HepG2 (cell line): ENCODE data around the gene IQCB1. TPM values are rescaled to one million over a fixed set of nuclear protein-coding genes. Genes with fewer than 3 reads are reported as not detected.

Source experiments
- BRCA1 ChIP-seq: sonication (generic); formaldehyde crosslinking; IDR thresholded peaks from 2 replicates; pipeline ENCODE4 v1.4.0; 2020; ENCODE audit warnings: missing genetic modification reagents
- IKZF4 ChIP-seq: sonication (generic); formaldehyde crosslinking; IDR thresholded peaks from 2 replicates; pipeline ENCODE4 v1.5.1; 2020; ENCODE audit warnings: borderline replicate concordance, mild to moderate bottlenecking, low read depth, missing genetic modification reagents; ENCODE audit errors: not compliant biosample characterization
- PLRG1 ChIP-seq: fragments of 450-650 bp; conservative IDR thresholded peaks from 2 replicates; pipeline ENCODE4 v1.6.1; 2016
- SETDB1 ChIP-seq: sonication (generic); formaldehyde crosslinking; IDR thresholded peaks from 2 replicates; pipeline ENCODE4 v1.5.1; 2020; ENCODE audit warnings: missing genetic modification reagents, mild to moderate bottlenecking, borderline replicate concordance
- SUZ12 ChIP-seq: fragments of 150-350 bp; IDR thresholded peaks from 2 replicates; pipeline ENCODE4 v1.6.1; 2014; ENCODE audit warnings: low read depth, low read length
- ZNF335 ChIP-seq: sonication (generic); formaldehyde crosslinking; IDR thresholded peaks from 2 replicates; pipeline ENCODE4 v1.4.0; 2020; ENCODE audit warnings: missing genetic modification reagents
- ZNF350 ChIP-seq: sonication (generic); formaldehyde crosslinking; IDR thresholded peaks from 2 replicates; pipeline ENCODE4 v1.4.0; 2020; ENCODE audit warnings: mild to moderate bottlenecking, low read depth, missing genetic modification reagents, borderline replicate concordance
- ZNF644 ChIP-seq: IDR thresholded peaks from 2 replicates; pipeline ENCODE4 v1.6.1; 2016; ENCODE audit warnings: low read depth
- polyA plus RNA-seq, 8 experiments: library from polyadenylated mRNA; depleted of rRNA in 3 of 8; stranded (reverse) in 7 of 8; unstranded in 1 of 8; fragments of >200 nt; fragmentation: Illumina TruSeq in 4 of 8; extraction: Trizol in 4 of 8; gene quantifications; 2 replicates each; pipeline versions ENCODE4 v1.2.1 to v1.2.3, GENCODE V29; 2011 to 2016; ENCODE audit warnings: low read depth in 4 of 8, missing spikeins in 1 of 8, mixed read lengths in 1 of 8; ENCODE audit not compliant: insufficient read depth in 1 of 8
- total RNA-seq, 5 experiments: library from RNA; depleted of rRNA; stranded (reverse); fragments of >200 nt; fragmentation: Illumina TruSeq; extraction: Trizol; gene quantifications; 2 replicates each; pipeline ENCODE4 v1.2.3, GENCODE V29; 2016; ENCODE audit warnings: low read depth in 1 of 5
- TF ChIP-seq, protein P1 (sequence below): sonication (generic); formaldehyde crosslinking; IDR thresholded peaks from 2 replicates; pipeline ENCODE4 v1.4.0; 2020; ENCODE audit warnings: missing genetic modification reagents
- TF ChIP-seq, protein P2 (sequence below), 2 experiments: sonication (generic) in 1 of 2; formaldehyde crosslinking in 1 of 2; IDR thresholded peaks; 2 replicates each; pipeline versions ENCODE4 v1.5.1 to v1.6.1; 2011 to 2020; ENCODE audit warnings: borderline replicate concordance in 1 of 2, low read depth in 1 of 2, low read length in 1 of 2, mild to moderate bottlenecking in 1 of 2, missing genetic modification reagents in 1 of 2, moderate library complexity in 1 of 2
- TF ChIP-seq, protein P3 (sequence below): sonication (generic); formaldehyde crosslinking; IDR thresholded peaks from 2 replicates; pipeline ENCODE4 v1.4.0; 2020; ENCODE audit warnings: mild to moderate bottlenecking, low read depth, missing genetic modification reagents
- TF ChIP-seq, protein P4 (sequence below): sonication (generic); formaldehyde crosslinking; IDR thresholded peaks from 2 replicates; pipeline ENCODE4 v1.4.0; 2020; ENCODE audit warnings: mild to moderate bottlenecking, low read depth, missing genetic modification reagents
- TF ChIP-seq, protein P5 (sequence below): sonication (generic); formaldehyde crosslinking; IDR thresholded peaks from 2 replicates; pipeline ENCODE4 v1.4.0; 2020; ENCODE audit warnings: missing genetic modification reagents
- TF ChIP-seq, protein P6 (sequence below): sonication (generic); formaldehyde crosslinking; conservative IDR thresholded peaks from 2 replicates; pipeline ENCODE4 v1.5.0; 2020; ENCODE audit warnings: missing genetic modification reagents

Gene IQCB1
- total and polyA plus RNA-seq, 2 of the 13 experiments (the other 11 are each of a cell fraction or from before 2014, with no cell fraction given) = 18.0 to 41.4 TPM

DNA sequence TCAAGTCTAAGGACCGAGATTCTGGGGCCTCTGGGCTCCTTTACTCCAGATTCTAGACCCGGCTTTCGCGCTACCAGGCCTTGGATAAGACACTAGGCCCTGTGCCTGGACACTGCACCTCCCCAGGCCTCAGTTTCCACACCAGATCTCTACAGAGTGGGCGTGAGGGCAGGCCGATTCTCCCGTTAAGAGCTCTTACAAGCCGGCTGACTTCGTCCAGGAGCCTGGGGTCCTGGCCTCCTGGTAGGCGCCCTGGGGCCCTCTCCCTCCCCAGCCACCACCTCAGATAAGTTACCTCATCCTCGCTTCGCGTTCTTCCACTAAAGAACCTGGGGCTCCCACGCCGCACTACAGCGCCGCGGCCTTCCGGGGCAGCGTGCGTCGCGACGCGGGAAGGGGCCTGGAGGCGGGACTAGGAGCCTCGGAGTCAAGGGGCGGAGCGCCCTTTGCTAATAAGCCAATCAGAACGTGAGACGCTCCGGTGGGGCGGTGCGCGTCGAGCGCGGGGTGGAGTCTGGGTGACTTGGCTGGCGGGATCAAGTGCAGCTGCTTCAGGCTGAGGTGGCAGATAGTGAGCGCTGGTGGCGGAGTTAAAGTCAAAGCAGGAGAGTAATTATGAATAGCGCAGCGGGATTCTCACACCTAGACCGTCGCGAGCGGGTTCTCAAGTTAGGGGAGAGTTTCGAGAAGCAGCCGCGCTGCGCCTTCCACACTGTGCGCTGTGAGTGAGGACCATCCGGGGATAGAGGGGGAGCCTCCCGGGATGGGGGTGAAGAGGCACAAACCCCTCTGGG, at the start of gene IQCB1, which contains the start of gene EAF2 (continued):
- TF ChIP-seq, protein P1, sequence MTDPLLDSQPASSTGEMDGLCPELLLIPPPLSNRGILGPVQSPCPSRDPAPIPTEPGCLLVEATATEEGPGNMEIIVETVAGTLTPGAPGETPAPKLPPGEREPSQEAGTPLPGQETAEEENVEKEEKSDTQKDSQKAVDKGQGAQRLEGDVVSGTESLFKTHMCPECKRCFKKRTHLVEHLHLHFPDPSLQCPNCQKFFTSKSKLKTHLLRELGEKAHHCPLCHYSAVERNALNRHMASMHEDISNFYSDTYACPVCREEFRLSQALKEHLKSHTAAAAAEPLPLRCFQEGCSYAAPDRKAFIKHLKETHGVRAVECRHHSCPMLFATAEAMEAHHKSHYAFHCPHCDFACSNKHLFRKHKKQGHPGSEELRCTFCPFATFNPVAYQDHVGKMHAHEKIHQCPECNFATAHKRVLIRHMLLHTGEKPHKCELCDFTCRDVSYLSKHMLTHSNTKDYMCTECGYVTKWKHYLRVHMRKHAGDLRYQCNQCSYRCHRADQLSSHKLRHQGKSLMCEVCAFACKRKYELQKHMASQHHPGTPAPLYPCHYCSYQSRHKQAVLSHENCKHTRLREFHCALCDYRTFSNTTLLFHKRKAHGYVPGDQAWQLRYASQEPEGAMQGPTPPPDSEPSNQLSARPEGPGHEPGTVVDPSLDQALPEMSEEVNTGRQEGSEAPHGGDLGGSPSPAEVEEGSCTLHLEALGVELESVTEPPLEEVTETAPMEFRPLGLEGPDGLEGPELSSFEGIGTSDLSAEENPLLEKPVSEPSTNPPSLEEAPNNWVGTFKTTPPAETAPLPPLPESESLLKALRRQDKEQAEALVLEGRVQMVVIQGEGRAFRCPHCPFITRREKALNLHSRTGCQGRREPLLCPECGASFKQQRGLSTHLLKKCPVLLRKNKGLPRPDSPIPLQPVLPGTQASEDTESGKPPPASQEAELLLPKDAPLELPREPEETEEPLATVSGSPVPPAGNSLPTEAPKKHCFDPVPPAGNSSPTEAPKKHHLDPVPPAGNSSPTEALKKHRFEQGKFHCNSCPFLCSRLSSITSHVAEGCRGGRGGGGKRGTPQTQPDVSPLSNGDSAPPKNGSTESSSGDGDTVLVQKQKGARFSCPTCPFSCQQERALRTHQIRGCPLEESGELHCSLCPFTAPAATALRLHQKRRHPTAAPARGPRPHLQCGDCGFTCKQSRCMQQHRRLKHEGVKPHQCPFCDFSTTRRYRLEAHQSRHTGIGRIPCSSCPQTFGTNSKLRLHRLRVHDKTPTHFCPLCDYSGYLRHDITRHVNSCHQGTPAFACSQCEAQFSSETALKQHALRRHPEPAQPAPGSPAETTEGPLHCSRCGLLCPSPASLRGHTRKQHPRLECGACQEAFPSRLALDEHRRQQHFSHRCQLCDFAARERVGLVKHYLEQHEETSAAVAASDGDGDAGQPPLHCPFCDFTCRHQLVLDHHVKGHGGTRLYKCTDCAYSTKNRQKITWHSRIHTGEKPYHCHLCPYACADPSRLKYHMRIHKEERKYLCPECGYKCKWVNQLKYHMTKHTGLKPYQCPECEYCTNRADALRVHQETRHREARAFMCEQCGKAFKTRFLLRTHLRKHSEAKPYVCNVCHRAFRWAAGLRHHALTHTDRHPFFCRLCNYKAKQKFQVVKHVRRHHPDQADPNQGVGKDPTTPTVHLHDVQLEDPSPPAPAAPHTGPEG (CRISPR knock-in tag) = no peak
- TF ChIP-seq ZNF350 (peak; percentile 62; the same call in 1 of the 2 replicates), SETDB1 (CRISPR knock-in tag) (no peak), ZNF335 (CRISPR knock-in tag) (peak; percentile 28; the same call in 1 of the 2 replicates), ZNF644 (CRISPR knock-in tag) (no peak), SUZ12 (no peak), PLRG1 (no peak), BRCA1 (CRISPR knock-in tag) (peak; percentile 63; the same call in 1 of the 2 replicates), IKZF4 (CRISPR knock-in tag) (peak; percentile 36)
- TF ChIP-seq, protein P2, sequence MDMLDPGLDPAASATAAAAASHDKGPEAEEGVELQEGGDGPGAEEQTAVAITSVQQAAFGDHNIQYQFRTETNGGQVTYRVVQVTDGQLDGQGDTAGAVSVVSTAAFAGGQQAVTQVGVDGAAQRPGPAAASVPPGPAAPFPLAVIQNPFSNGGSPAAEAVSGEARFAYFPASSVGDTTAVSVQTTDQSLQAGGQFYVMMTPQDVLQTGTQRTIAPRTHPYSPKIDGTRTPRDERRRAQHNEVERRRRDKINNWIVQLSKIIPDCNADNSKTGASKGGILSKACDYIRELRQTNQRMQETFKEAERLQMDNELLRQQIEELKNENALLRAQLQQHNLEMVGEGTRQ (IDR thresholded peaks at IDR 0.05; ENCODE audit: low read depth, low read length) = no peak
- TF ChIP-seq, protein P2 (CRISPR knock-in tag; IDR thresholded peaks at IDR 0.05; ENCODE audit: borderline replicate concordance) = no peak
- TF ChIP-seq, protein P3, sequence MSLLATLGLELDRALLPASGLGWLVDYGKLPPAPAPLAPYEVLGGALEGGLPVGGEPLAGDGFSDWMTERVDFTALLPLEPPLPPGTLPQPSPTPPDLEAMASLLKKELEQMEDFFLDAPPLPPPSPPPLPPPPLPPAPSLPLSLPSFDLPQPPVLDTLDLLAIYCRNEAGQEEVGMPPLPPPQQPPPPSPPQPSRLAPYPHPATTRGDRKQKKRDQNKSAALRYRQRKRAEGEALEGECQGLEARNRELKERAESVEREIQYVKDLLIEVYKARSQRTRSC (CRISPR knock-in tag) = no peak
- TF ChIP-seq, protein P4, sequence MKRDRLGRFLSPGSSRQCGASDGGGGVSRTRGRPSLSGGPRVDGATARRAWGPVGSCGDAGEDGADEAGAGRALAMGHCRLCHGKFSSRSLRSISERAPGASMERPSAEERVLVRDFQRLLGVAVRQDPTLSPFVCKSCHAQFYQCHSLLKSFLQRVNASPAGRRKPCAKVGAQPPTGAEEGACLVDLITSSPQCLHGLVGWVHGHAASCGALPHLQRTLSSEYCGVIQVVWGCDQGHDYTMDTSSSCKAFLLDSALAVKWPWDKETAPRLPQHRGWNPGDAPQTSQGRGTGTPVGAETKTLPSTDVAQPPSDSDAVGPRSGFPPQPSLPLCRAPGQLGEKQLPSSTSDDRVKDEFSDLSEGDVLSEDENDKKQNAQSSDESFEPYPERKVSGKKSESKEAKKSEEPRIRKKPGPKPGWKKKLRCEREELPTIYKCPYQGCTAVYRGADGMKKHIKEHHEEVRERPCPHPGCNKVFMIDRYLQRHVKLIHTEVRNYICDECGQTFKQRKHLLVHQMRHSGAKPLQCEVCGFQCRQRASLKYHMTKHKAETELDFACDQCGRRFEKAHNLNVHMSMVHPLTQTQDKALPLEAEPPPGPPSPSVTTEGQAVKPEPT (CRISPR knock-in tag) = no peak
- TF ChIP-seq, protein P5, sequence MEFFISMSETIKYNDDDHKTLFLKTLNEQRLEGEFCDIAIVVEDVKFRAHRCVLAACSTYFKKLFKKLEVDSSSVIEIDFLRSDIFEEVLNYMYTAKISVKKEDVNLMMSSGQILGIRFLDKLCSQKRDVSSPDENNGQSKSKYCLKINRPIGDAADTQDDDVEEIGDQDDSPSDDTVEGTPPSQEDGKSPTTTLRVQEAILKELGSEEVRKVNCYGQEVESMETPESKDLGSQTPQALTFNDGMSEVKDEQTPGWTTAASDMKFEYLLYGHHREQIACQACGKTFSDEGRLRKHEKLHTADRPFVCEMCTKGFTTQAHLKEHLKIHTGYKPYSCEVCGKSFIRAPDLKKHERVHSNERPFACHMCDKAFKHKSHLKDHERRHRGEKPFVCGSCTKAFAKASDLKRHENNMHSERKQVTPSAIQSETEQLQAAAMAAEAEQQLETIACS (CRISPR knock-in tag) = no peak
- TF ChIP-seq, protein P6, sequence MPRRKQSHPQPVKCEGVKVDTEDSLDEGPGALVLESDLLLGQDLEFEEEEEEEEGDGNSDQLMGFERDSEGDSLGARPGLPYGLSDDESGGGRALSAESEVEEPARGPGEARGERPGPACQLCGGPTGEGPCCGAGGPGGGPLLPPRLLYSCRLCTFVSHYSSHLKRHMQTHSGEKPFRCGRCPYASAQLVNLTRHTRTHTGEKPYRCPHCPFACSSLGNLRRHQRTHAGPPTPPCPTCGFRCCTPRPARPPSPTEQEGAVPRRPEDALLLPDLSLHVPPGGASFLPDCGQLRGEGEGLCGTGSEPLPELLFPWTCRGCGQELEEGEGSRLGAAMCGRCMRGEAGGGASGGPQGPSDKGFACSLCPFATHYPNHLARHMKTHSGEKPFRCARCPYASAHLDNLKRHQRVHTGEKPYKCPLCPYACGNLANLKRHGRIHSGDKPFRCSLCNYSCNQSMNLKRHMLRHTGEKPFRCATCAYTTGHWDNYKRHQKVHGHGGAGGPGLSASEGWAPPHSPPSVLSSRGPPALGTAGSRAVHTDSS (CRISPR knock-in tag) = no peak
